T47D (cell line): ENCODE results near the gene NRARP.
A peak's percentile ranks its signal among the peaks of the same experiment; 100 is the strongest.
"Not testable (repeated sequence)": the region's sequence is repeated elsewhere in the genome, so short reads cannot be mapped to it uniquely, and the experiment has no call there.

ENCODE experiments used
- DNase-seq, 2 experiments: peaks; one replicate each; pipeline versions ENCODE4 v3.0.0 to v3.0.0-alpha.2; 2011 to 2012; ENCODE audit warnings: low read depth in 1 of 2, low spot score in 1 of 2
- JUND ChIP-seq: IDR thresholded peaks from 2 replicates; pipeline ENCODE4 v1.6.1; 2012; ENCODE audit warnings: low read depth
- in situ Hi-C: cut with HindIII; loops from 2 replicates; pipeline ENCODE4 v1.10.0; 2016; ENCODE audit warnings: low sequenced_read_pairs, low pct_unique_long_range_greater_than_20kb

NRARP gene

GRCh38 chr9:137330689-137331088 lies 28.6 kb upstream of the NRARP start:
- no peak for TF ChIP-seq JUND
- no peak for DNase-seq
- in situ Hi-C loops: no loop called here

DNA sequence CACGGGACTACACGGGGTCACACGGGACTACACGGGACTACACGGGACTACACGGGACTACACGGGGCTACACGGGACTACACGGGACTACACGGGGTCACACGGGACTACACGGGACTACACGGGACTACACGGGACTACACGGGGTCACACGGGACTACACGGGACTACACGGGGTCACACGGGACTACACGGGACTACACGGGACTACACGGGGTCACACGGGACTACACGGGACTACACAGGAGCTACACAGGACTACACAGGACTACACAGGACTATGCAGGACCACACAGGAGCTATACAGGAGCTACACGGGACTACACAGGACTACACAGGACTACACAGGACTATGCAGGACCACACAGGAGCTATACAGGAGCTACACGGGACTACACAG lies 27.5 kb upstream of the NRARP start:
- in situ Hi-C loops, DNase-seq: not testable (repeated sequence)

DNA sequence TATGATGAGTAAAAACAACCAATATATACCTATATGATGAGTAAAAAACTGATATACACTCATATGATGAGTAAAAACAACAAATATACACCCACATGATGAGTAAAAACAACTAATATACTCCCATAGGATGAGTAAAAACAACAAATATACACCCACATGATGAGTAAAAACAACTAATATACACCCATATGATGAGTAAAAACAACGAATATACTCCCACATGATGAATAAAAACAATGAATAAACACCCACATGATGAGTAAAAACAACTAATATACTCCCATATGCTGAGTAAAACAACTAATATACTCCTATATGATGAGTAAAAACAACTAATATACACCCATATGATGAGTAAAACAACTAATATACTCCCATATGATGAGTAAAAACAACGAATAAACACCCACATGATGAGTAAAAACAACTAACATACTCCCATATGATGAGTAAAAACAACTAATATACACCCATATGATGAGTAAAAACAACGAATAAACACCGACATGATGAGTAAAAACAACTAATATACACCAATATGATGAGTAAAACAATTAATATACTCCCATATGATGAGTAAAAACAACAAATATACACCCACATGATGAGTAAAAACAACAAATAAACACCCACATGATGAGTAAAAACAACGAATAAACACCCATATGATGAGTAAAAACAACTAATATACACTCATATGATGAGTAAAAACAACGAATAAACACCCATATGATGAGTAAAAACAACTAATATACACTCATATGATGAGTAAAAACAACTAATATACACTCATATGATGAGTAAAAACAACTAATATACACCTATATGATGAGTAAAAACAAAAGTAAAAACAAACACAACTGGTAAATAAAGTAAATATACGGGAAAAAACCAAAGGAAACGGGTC lies 25.8 kb upstream of the NRARP start:
- DNase-seq, in situ Hi-C loops: not testable (repeated sequence)

GRCh38 chr9:137326445-137327065 lies 24.5 kb upstream of the NRARP start:
- no peak for TF ChIP-seq JUND
- DNase-seq: no peak
- in situ Hi-C loops: no loop called here

GRCh38 chr9:137325799-137326198 lies 23.7 kb upstream of the NRARP start:
- TF ChIP-seq JUND: no peak
- DNase-seq: no peak
- in situ Hi-C loops: no loop called here

DNA sequence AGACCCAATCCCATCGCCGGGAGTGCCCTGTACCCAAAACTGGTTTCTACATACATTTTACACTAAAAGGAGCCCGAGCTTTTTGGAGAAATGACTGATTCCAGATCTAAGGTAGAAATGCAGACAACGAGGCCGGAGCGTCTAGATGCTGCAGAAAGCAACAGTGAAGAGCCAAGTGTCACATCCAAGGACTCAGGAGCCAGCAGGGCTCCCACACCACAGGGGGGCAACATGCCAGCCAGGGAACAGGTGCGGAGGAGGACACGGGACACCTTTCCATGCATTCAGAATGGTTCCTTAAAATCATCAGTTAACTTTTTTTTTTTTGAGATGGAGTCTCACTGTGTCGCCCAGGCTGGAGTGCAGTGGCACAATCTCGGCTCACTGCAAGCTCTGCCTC lies 23.1 kb upstream of the NRARP start:
- in situ Hi-C loops: no loop called here
- DNase-seq: no peak
- TF ChIP-seq JUND: no peak

GRCh38 chr9:137323531-137324331 lies 21.7 kb upstream of the NRARP start:
- no peak for DNase-seq
- no peak for TF ChIP-seq JUND
- in situ Hi-C loops: no loop called here

DNA sequence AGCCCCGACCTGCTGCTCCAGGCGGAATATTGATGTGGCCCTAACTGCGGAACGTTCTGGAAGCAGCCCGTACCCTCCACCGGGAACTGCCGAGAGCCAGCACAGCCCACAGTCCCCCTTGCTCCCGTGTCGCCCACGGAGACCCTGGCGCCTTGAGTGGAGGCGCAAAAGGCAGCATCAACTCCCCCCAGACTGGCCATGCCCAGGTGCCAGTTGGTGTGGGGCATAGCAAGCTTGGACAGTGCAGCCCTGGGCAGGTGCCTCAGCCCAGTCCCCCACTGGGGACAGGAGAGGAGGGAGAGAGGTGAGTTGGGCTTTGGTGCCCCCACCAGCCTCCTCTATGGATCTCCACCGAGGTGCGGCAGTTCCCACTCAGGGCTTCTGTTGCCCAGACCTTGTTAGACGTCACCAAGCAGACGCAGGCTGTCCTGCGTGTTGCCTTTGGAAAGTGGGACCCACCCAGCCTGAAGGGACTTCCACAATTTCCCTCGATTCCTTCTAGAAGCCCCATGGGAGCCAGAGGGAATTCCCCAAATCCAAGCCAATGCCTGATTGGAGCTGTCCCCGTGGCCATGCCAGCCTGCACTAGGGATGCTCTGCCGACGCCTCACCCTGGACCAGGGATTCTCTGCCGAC lies 19.8 kb upstream of the NRARP start:
- in situ Hi-C loops: no loop called here
- DNase-seq: no peak
- no peak for TF ChIP-seq JUND

GRCh38 chr9:137320555-137321384 lies 18.7 kb upstream of the NRARP start:
- TF ChIP-seq JUND: no peak
- DNase-seq: no peak
- in situ Hi-C loops: no loop called here

DNA sequence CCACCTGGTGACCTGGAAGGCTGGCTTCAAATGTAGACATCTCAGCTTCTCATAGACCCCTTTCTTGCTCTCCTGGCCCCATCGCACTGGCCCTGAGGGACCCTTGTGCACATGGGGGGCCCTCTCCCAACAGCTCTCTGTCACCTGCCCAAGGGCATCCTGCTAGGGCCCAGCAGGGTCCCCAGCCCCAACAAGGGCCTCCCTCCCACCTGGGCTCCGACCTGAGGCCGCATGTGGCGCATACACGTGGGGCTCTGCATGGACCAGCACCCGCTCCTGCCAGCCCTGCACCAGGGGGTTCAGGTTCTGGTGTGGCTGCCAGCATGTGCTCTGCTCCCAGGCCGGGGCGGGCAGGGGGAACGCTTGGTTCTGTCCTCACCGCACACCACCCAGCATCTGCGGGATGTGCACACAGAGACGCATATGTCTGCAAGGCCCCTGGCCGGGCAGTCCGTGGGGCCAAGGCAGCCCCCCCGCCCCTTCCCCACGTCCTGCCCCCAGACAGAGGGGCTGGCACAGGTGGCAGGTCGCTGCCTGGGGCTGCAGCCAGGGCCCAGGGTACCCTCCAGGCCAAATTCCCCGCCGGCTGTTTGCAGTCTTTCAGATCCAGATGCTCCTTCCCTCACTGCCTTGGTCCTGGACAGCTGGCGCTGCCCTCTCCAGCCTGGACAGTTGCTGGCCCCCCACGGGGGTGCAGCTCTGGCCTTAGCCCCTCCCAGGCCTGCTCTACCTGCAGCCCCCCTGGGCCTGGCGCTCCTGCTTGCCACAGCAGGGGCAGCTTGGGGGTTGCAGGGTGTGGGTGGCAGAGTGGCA lies 17.9 kb upstream of the NRARP start:
- in situ Hi-C loops: no loop called here
- no peak for DNase-seq
- TF ChIP-seq JUND: no peak

- TF ChIP-seq JUND: no peak
- peak in 1 of 2 experiments; percentile 31 for DNase-seq
- in situ Hi-C loops: no loop called here
Observed at GRCh38 chr9:137319011-137319738, 17.1 kb upstream of the NRARP start.
